Activated CD4-positive, alpha-beta T cell treated with anti-CD3 and anti-CD28 coated beads, Interleukin-2, Interleukin-6, amounts not matched to agents 100 ng/mL and 50 ng/mL, durations not matched to agents 16 hours and 8 hours (primary cell): Measurements from ENCODE around the gene TLE1.

Source experiments
- DNase-seq: peaks from one replicate; pipeline ENCODE4 v3.0.0-alpha.2; 2020

The TLE1 gene

GRCh38 chr9:81542118-81542889 is 147.0 kb downstream of the TLE1 start:
- no peak for DNase-seq

DNA sequence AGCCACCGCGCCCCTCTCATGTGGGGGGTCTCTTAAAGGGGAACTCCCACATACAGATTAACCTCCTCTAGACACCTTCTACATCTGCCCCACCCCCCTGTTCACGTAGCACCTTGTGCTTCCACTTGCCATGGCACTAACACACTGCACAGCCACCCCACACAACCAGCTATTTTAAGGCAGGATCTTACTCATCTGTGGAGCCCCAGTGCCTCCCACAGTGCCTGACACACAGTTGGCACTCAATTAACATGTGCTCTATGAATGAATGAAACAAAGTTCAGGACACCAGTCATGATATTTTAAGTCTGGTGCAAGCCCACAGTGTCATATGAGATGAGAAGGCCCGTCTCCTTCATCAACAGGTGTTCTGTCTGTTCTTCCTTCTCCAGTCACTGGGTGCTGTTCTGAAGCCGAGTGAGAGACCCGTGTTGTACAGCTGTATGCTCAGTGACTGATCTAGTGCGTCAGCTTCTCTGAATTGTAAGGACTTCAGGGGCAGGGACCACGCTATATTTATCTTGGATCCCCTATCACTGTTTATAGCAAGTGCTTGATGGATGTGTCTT is 149.1 kb downstream of the TLE1 start:
- no peak for DNase-seq

DNA sequence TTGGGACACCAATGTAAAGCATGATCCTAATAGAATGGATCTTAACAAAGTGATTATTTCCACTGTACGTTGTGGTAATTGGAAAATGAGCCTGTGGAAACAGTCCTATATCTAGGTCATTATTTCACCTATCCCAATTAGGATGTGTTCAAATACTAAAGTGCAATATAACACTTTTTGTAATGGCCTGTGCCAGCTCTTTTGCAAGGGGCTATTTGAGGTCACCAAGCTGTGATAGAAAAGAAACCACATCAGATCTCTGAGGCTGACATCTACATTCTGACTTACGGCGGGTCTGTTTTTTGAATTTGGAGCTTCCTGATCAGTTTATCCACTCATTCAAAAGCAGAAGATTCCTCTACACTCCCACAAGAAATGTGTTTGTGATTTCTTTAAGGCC is 150.0 kb downstream of the TLE1 start:
- no peak for DNase-seq

GRCh38 chr9:81538890-81539289 is 150.5 kb downstream of the TLE1 start:
- DNase-seq = no peak

- no peak for DNase-seq
These were observed 151.4 kb downstream of the TLE1 start for GRCh38 chr9:81537964-81538363.

DNA sequence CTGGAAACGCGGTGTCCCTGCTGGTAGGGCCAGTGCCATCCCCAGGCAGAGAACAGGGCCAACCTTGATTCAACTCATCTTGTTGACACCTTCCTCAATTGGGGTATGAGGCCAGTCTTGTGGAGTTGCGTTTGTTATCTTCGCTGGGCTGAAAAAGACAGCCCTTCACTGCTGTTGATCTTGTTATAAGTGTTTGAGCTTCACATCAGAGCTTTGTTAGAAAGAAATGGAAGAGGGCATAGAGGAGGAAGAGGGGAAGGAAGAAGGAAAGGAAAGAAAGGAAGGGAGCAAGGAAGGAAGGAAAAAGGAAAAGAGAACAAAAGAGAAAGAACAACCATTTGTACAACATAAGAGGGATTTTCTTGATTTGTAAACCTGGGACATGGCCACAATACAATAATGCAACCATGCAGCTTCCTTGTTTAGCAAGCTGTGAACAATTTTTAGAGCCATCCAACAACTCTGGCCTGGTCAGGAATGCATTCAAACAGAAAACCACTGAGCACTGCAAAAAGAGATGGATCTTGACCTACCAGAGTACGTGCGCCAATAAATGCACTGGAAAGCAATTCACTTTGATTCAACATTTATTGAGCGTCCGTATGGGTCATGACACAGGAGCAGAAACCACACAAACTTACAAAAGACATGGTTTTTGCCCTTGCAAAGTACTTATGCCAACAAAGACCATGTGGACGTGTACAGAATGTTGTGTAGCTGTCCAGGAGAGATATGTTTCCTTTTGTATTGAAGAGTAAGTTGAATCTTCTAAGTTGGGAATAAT is 152.9 kb downstream of the TLE1 start:
- no peak for DNase-seq

DNA sequence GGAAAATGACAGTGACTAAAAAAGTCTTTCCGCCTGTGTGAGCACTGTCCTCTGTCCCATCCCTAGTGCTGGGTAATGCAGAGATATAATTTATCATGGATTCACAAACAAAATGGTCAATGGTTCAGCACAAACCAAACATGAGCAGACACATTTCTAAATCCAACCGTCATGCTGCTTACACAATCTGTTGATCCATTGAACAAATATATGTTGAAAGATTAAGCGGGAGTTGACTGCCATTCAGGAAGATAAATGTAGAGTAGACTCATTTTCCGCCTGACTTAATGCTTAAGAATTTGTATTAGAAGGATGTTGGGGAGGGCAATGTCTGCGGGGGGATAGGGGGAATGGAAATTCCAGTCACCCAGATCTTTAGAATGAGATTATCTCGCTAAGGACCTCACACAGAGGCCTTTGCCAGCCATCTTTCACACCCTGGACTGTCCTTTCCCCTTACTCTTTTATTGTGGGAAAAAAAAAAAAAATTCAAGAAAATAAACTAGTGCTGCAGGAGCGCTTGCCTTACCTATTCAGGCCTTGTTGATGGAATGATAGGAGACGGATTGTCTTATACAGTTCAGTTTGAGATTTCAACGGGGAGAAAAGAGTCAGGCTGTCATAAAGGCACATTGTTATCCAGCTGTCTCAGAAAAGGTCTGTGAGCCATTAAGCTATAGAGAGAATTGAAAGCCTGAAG is 153.7 kb downstream of the TLE1 start:
- no peak for DNase-seq

DNA sequence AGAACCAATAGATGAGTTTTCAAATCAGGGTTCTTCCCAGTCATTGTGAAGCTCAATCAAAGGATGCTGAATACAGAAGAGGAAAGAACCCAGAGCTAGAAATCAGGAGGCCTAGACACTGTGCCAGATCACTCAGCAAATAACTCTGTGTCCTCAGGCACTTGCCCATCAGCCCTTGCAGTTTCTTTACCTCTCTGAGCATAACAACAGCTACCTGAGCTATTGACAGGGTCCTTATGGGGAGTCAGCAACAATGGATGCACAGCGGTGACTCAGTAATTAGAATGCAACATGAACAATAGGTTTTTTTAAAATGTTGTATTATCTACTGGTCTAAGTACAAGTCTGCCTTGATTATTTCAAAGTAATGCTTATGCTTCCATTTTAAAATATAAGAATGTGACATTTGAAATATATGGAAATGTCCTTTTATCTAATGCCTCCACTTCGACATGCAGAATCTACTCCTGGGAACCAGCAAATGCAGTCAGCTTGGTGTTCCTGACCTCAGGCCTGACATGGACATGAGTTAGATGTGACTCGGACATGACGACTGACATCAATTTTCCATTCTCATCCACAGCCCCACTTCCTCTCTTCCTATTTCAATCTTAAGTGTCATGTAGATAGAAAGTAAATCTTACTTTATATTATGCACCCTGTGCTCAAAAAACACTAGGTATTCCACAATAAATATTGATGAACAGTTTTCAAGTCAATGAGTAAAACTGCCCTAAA is 155.0 kb downstream of the TLE1 start:
- DNase-seq = no peak
